ENCODE data around the gene FAM163A. TPM values are rescaled to one million over a fixed set of nuclear protein-coding genes. Genes with fewer than 3 reads are reported as not detected.

The FAM163A gene
- total and polyA plus RNA-seq, 3 donors from 2014 or later, result 3.5 to 6.6 (median 6.0) TPM

DNA sequence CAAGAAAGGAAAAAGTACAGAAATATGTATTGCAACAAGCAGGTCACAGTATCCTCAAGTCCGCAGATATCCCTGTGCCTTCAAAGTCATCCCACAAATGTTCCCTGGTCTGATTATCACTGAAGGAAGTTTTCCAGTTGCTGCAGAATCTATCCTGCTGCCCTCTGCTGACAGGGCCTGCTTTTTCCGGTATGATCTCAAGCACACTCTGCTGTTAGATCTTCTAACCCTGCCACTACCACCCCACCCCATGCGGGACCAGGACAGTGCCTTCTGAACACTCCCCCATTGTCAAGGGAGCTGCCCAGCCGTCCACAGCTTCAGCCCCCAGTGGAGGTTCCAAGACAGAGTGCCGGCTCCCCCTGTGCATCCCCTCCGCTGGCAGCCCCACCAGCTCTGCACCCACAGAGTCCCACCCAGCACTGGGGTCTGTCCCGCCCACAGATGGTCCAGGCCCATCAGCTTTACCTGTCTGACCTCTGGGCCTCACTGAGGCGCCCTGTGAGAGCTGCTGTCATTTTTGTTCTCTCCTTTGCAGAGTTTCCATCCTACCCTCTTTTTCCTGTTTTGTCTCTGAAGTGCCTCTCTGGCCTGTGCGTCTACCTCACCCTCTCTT, 27.9 kb downstream of the FAM163A start:
- Histone ChIP-seq H3K4me1 (no peaks in the 10 kb centered on the region), H3K27me3 (no peaks in the 10 kb centered on the region), H3K36me3 (ENCODE audit: low read depth, missing control alignments) (no peaks in the 10 kb centered on the region), H3K9me3 (no peaks in the 10 kb centered on the region), H3K4me3 (no peak overlapping the region), H3K27ac (no peak overlapping the region)
- 74% methylated on average over 9 of the region's 9 CpGs for WGBS, 2 donors
- no peak for TF ChIP-seq POLR2A (IDR thresholded peaks at IDR 0.05)
- TF ChIP-seq, protein P1, sequence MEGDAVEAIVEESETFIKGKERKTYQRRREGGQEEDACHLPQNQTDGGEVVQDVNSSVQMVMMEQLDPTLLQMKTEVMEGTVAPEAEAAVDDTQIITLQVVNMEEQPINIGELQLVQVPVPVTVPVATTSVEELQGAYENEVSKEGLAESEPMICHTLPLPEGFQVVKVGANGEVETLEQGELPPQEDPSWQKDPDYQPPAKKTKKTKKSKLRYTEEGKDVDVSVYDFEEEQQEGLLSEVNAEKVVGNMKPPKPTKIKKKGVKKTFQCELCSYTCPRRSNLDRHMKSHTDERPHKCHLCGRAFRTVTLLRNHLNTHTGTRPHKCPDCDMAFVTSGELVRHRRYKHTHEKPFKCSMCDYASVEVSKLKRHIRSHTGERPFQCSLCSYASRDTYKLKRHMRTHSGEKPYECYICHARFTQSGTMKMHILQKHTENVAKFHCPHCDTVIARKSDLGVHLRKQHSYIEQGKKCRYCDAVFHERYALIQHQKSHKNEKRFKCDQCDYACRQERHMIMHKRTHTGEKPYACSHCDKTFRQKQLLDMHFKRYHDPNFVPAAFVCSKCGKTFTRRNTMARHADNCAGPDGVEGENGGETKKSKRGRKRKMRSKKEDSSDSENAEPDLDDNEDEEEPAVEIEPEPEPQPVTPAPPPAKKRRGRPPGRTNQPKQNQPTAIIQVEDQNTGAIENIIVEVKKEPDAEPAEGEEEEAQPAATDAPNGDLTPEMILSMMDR (IDR thresholded peaks at IDR 0.05), result no peak
- no peak for DNase-seq
- intact Hi-C loops (cut with DNase I; ENCODE audit: low total_unique reads), result no loop called here

DNA sequence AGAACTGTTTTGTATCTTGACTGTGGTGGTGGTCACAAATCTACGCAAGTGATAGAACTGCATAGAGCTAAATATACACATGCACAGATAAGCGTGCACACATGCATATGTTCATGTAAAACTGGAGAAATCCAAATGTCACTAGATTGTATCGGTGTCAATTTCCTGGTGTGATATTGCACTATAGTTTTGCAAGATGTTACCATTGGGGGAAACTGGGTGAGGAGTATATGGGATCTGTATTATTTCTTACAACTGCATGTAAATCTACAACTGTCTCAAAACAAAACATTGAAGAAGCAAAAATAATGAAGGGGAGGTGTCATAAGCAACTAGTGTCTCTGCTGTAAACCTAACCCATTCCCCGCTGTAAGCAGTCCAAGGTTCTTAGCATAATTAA, 30.2 kb downstream of the FAM163A start:
- H3K9me3 ChIP-seq, result no peaks in the 10 kb centered on the region

DNA sequence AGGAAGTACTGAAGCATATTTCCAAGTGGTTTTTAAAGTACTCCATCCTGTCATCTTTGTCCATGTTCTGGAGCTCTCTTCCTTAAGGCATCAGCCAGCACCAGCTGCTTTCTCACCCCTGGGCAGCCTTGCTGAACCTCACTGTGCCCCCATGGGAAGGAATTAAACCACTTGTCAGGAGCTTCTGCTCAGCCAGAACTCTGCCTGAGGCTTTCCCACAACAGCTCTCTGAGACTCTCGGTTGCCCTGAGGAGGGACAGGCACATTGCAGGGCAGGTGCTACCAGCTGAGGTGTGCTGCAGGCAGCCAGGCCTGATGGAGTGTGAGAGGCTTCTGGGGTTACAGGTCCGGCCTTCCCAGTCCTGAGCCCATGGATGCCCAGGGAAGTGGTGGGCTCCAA, 30.9 kb downstream of the FAM163A start:
- Histone ChIP-seq H3K36me3 (ENCODE audit: low read depth, missing control alignments) (no peaks in the 10 kb centered on the region), H3K4me3 (no peak overlapping the region), H3K27me3 (no peaks in the 10 kb centered on the region), H3K27ac (no peak overlapping the region), H3K9me3 (no peaks in the 10 kb centered on the region), H3K4me1 (no peaks in the 10 kb centered on the region)
- no peak for DNase-seq
- intact Hi-C loops (cut with DNase I; ENCODE audit: low total_unique reads), result no loop called here
- TF ChIP-seq POLR2A (IDR thresholded peaks at IDR 0.05), result no peak
- TF ChIP-seq, protein P1 (IDR thresholded peaks at IDR 0.05), result no peak
- WGBS, 2 donors, result 78 to 94% methylated on average over 2 of the region's 2 CpGs

More for the DNA sequence above, 30.2 kb downstream of the FAM163A start:
- TF ChIP-seq POLR2A (IDR thresholded peaks at IDR 0.05), result no peak
- TF ChIP-seq, protein P1 (IDR thresholded peaks at IDR 0.05), result no peak
- no peak for DNase-seq
- 95 to 96% methylated on average over 4 of the region's 4 CpGs for WGBS, 2 donors
- Histone ChIP-seq H3K4me1 (no peaks in the 10 kb centered on the region), H3K27ac (no peak overlapping the region), H3K4me3 (no peak overlapping the region), H3K36me3 (ENCODE audit: low read depth, missing control alignments) (no peaks in the 10 kb centered on the region), H3K27me3 (no peaks in the 10 kb centered on the region)
- intact Hi-C loops (cut with DNase I; ENCODE audit: low total_unique reads), result no loop called here

DNA sequence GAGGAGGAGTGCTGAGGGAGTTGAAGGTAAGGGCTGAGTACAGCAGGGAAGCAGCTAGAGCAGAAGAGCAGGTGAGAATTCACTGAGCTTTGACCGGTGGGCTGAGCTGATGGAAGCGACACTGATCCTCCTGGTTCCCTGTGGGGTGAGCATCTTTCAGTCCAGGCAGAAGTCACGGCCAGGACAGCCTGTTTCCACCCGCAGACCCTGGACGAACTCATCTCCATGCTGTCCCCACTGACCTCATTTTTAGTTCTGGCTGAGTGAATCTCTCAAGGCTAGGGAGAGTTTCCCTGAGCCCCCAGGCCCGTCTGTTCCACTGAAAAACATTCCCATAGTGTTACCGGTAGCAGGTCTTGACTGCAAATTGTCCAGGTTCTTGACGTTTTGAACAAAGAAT, 31.5 kb downstream of the FAM163A start:
- no peak for DNase-seq
- no peaks in the 10 kb centered on the region for H3K9me3 ChIP-seq
- no peaks in the 10 kb centered on the region for H3K27me3 ChIP-seq
- TF ChIP-seq POLR2A (IDR thresholded peaks at IDR 0.05), result no peak
- TF ChIP-seq, protein P1 (IDR thresholded peaks at IDR 0.05), result no peak
- peak overlapping the region in 1 of 2 donors; percentile 13 for H3K4me3 ChIP-seq
- no peaks in the 10 kb centered on the region for H3K4me1 ChIP-seq
- WGBS, 2 donors, result 52 to 63% methylated on average over 5 to 8 of the region's 8 CpGs
- H3K36me3 ChIP-seq (ENCODE audit: low read depth, missing control alignments), result no peaks in the 10 kb centered on the region
- no peak overlapping the region for H3K27ac ChIP-seq
- intact Hi-C loops (cut with DNase I; ENCODE audit: low total_unique reads), result no loop called here

DNA sequence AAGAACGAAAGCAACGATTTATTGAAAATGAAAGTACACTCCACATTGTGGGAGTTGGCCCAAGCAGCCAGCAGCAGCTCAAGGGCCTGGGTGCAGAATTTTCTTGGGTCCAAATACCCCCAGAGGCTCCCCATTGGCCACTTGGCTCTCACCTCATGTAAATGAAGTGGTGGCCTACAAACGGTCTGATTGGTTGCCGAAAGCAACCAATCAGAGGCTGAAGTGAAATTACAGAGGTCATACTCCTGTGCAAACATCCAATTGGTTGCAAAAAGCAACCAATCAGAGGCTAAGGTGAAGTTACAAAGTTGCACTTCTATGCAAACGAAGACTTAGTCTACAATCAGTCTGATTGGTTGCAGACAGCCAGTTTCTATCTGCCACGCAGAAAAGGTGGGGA, 31.9 kb downstream of the FAM163A start:
- Histone ChIP-seq H3K36me3 (ENCODE audit: low read depth, missing control alignments) (no peaks in the 10 kb centered on the region), H3K4me1 (no peaks in the 10 kb centered on the region), H3K27ac (no peak overlapping the region), H3K4me3 (peak overlapping the region in 1 of 2 donors; percentile 13), H3K9me3 (no peaks in the 10 kb centered on the region), H3K27me3 (no peaks in the 10 kb centered on the region)
- peak; percentile 51 for DNase-seq
- 54 to 64% methylated on average over 6 of the region's 6 CpGs for WGBS, 2 donors
- TF ChIP-seq POLR2A (IDR thresholded peaks at IDR 0.05), result no peak
- TF ChIP-seq, protein P1 (IDR thresholded peaks at IDR 0.05), result no peak
- intact Hi-C loops (cut with DNase I; ENCODE audit: low total_unique reads), result no loop called here

Data from testis (tissue), 3 donors.